Upper lobe of left lung (tissue), 4 donors: ENCODE measurements around the gene CAMK2N2.

Source experiments
- EP300 ChIP-seq, 4 donors: sonication (generic); formaldehyde crosslinking; IDR thresholded peaks; one replicate each; pipeline ENCODE4 v1.5.1; 2017; ENCODE audit warnings: antibody characterized with exemption in 4 of 4, control low read depth in 2 of 4
- POLR2A ChIP-seq, 4 donors: fragments of 450-650 bp; IDR thresholded peaks; one replicate each; pipeline ENCODE4 v1.5.1; 2016 to 2017; ENCODE audit warnings: antibody characterized with exemption in 4 of 4, mild to moderate bottlenecking in 2 of 4
- POLR2AphosphoS5 ChIP-seq, 2 donors: sonication (generic); formaldehyde crosslinking; IDR thresholded peaks; one replicate each; pipeline ENCODE4 v1.5.1; 2017; ENCODE audit warnings: antibody characterized with exemption in 2 of 2
- TF ChIP-seq, protein P1 (sequence below), 6 experiments: fragments of 450-650 bp in 4 of 6; fragments of 200-600 bp in 2 of 6; sonication (generic) in 2 of 6; IDR thresholded peaks; one replicate each; pipeline ENCODE4 v1.5.1; 2016 to 2019; ENCODE audit warnings: antibody characterized with exemption in 6 of 6

DNA sequence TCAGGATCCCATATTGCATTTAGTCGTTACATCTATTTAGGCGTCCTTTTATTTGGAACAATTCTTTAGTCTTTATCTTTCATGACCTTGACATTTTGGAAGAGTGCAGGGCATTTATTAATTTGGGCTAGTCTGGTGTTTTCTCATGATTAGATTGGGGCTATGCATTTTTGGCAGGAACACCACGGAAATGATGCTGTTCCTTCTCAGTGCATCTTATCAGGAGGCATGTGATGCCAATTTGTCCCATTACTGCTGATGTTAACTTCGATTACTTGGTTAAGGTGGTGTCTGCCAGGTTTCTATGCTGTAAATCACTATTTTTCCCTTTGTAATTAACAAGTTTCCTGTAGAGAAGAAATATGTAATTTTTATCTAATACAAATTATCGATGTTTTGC lies 50.1 kb downstream of the CAMK2N2 start:
- TF ChIP-seq, protein P1, sequence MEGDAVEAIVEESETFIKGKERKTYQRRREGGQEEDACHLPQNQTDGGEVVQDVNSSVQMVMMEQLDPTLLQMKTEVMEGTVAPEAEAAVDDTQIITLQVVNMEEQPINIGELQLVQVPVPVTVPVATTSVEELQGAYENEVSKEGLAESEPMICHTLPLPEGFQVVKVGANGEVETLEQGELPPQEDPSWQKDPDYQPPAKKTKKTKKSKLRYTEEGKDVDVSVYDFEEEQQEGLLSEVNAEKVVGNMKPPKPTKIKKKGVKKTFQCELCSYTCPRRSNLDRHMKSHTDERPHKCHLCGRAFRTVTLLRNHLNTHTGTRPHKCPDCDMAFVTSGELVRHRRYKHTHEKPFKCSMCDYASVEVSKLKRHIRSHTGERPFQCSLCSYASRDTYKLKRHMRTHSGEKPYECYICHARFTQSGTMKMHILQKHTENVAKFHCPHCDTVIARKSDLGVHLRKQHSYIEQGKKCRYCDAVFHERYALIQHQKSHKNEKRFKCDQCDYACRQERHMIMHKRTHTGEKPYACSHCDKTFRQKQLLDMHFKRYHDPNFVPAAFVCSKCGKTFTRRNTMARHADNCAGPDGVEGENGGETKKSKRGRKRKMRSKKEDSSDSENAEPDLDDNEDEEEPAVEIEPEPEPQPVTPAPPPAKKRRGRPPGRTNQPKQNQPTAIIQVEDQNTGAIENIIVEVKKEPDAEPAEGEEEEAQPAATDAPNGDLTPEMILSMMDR (IDR thresholded peaks at IDR 0.05): no peak
- TF ChIP-seq POLR2A (IDR thresholded peaks at IDR 0.05): no peak
- TF ChIP-seq POLR2AphosphoS5 (IDR thresholded peaks at IDR 0.05): no peak
- no peak for TF ChIP-seq EP300 (IDR thresholded peaks at IDR 0.05)
